Activated T-cell treated with anti-CD3 and anti-CD28 coated beads for 1 hour (primary cell): ENCODE data around the gene AADAT.

Experiments
- DNase-seq: peaks from one replicate; pipeline ENCODE4 v3.0.0-alpha.2; 2020; ENCODE audit warnings: low read depth

AADAT gene

DNA sequence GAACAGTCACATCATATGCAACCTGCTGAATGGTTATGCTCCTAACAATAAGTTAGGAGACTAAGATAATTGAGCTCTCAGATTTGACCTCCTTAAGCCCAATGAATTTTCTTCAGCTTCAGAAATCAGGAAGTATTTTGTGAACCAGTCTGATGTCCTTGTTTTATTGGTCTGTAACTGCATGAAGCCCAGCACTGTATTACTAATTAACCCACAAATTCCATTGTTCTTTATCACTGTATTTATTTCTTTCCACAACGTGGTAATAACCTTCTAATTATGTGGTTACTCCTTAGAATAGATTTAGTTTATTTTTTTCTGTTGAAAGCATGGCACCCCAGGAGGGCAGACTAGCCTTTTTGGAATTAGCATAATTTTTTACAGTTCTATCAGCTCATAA lies 59.6 kb downstream of the AADAT start:
- DNase-seq, result no peak

DNA sequence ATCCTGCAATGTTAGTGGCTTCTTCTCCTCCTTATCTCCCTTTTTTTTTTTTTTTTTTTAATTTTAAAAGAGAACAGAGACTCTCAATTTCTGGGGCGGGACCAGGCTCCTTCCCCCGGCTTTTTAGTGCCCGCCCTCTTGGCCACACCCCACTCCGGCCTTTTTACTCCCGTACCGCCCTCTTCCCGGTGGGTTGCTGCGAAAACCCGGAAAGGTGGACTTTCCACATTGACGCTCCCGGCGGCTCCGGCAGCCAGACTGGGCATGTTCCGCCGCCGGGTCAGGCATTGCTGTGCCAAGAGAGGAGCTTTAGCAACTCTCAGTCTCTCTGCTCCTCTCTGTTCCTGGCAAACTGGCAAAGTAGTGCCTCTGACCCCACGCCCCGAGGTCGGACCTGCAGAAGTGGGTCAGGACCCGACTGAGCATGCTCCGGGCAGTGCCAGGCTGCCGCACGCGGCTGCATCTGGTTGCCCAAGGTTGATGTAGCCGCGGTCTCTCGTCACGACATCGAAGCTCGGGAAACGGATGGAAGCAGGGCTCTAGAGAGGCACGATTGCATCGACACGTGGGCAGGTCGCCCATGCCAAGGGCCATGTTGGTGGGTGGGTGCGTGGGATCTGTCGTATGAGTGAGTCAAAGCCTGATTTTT lies 62.5 kb downstream of the AADAT start:
- peak; percentile 85 for DNase-seq

DNA sequence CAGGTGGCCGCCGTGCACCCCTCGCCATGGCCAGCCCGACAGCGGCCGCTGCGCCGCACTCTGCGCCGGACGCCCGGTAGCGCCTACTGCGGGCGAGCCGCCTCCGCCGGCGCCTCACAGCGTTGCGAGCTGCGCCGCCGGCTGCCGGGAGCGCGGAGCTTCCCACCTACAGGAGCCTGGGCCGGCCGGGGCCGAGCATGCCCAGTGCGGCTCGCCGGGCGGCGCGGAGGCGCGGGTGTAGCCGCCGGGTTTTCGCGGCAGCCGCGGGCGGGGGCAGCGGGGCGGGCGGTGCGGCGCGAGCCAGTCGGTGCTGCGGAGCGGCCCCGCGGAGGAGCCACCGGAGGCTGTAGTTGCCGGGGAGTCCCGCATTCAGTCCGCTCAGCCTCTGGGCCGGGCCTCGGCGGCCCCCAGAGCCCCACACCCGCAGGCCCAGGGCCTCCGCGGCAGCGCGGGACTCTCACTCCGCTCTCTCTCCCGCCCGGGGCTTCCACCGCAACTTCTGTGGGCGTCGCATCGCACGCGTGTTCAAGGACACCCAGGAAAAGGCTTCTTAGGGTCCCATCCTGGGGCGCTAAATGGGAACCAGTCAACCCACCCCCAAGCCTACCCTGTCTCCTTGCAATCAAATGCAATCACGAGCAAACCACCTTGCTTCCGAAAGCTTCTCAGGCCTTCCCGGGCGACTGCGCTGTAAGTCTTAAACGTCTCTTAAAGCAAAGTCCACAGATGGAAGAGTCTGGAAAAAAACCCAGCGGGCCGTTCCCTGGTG lies 63.3 kb downstream of the AADAT start, which contains the start of gene MFAP3L:
MFAP3L (minus strand) TSS at position 143 of the 769 bp plus-strand sequence. CDS start 20,518 bp downstream, outside the sequence.
- DNase-seq, result peak; percentile 60

DNA sequence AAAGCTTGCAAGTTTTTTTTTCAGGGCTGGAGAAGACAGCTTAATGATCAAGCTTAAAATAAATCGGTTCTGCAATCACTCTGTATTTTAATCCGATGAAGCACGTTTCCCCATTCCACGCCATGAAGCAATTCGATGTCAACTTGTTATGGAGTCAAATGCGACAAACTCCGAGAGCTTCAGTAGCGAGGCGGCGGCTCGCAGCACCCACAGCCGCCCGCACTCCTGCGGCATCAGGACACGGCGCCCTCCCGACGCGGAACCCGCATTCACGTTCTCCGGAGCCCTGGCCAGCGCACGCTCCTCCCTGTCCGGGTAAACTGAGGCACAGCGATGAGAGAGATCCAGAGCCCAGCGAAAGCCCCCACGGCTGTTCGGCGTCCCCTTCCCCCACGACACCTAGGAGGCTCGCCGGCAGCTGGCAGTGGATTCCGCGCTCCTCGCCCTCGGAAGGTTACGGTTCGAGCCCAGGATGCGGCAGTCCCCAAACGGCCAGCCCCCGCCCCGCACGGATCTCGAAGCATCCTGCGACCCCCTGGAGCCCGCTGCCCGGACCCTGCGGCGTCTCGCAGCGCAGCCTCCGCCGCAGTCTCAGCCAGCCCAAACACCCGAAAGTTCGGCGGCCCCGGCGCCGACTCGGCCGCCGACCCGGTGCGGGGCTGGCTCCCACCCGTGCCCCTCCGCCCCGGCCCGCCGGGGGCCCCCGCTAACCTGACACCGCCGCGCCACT lies 64.1 kb downstream of the AADAT start:
- no peak for DNase-seq

DNA sequence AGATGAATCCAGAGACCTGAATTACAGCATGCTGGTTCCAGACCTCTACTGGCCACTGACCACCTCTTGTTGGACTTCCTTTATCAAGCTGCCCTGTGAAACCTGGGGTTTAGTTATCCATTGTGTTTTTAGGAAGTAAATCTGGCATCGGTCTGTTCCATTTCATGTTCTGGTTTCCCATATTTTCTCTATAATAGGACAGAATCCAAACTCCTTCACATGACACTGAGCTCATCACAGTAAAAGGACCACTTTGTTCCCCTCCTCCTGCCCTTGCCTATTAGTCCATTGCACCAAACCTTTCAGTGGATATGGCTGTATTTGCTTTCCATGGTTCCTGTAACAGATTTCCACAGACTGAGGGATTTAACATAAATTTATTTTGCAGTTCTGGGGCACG lies 67.5 kb downstream of the AADAT start:
- no peak for DNase-seq

DNA sequence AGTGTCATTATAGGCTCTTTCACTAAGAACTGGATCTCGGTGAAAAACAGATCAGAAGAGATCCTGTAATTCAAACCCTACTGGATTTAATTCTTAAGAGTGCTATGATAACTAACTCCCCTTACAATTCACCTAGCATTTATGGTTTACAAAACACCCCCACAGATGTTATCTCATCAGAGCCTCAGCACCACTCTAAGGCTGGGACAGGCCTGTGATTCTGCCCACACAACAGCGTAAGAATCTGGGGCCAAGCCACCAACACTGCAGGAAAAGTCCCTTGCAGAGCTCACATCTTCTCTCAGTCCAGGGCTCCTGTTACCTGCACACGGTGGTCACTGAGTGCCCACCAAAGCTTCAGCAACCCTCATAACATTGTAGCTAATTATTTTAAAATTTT lies 72.5 kb downstream of the AADAT start:
- no peak for DNase-seq

DNA sequence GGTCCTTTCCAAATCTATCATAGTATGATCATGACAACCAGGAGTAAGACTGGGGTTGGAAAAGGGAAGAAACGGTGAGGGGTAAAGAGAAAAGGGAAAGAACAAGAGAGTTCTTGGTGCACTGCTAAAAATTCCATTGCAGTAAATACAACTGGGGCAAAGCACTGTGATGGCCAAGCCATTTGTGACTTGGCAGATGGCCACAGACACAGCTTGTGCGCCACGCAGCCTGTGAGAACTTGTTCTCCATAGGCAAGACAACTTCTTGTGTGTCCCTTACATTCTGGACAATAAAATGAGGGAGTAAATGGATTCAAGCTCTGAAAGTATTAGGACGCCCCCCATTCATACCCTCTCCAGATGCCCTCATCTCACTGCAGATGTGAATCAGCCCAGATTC lies 74.5 kb downstream of the AADAT start:
- DNase-seq, result no peak

DNA sequence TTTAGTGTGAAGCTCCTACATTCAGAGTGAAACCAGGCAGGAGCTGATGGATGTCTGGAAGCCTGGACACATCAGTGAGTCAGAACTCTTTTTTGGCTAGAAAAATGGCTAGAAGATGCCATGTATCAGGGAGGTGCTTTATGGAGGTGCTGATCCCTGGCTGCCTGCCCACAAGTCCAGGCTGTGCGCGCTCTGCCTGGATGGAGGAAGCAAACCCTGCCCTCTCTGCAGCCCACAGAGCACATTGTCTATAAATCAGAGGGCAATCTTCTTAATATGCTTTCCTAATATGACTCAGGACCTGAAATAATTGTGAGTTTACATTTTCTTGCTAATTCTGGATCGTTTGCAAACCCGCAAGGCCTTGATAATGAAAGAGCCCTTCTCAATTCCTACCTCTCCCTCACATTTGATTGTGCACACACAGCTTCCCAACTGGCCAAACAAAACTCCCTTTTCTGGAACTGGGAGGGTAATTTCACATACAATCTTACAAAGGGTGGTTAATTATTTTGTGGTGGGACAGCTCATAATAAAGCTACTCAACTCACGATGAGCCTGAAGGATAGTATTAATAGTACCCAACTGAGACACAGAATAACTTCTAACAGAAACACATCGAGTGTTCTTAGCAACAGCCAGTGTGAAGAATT lies 75.3 kb downstream of the AADAT start:
- DNase-seq, result no peak

DNA sequence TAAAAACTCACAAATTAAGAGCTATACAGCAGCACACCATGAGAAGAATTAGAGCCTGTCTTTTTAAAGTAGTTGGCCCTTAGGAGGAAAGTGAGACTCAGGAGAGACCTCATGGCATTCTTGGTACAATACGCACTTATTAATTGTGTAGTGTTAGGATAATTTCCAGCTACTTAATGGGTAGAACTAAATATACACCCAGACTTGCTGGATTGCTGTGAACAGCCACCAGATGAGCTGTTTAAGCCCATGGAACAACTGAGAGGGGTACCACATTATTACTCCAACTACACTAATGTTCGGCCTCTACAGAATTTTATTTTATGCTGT lies 77.2 kb downstream of the AADAT start:
- DNase-seq, result no peak

DNA sequence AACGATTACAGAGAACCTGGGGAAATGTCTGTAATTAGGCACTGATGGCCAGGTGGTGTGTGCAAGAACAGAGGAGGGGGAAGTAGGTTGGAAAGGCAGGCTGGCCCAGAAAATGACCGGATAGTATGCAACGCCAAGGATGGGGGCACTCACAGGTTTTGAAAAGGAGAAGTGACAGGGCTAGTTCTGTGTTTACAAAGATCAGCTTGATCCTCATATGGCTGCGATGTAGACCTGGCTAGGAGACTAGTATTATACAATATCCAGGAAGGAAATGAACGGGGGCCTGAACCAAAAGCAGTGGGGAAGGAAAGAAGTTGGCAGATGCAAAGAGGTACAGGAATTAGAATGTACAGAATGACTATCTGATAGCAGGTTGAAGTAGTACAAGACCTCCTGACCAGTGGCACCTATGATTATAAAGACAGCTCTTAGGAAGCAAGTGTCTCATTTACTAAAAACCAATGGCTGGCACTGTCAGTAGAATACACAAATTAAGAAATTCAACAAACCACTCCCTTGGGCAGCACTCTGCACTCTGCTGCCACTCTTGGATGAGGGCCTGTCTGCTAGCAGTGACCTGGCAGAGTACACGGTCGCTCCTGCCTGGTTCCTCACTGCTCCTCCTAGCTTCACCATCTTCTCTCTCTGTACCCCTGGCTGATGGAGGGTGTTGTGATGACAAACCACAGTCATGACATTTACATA lies 77.7 kb downstream of the AADAT start:
- DNase-seq, result no peak
